SK-N-SH (cell line): ENCODE data around the gene CSRNP3. TPM values are rescaled to one million over a fixed set of nuclear protein-coding genes. Genes with fewer than 3 reads are reported as not detected.

Source experiments
- CTCF ChIA-PET: fragments of 300-600, 350-600 bp; formaldehyde crosslinking; extraction: SDS; loops from one replicate; lab custom pipeline; 2021; lab: Yijun Ruan, JAX
- POLR2A ChIA-PET: fragments of 350-600 bp; sonication (Branson Sonifier 250); formaldehyde crosslinking; extraction: SDS; loops from one replicate; lab custom pipeline; 2020; ENCODE audit warnings: antibody characterized with exemption, inconsistent platforms; lab: Yijun Ruan, JAX
- DNase-seq: peaks from one replicate; pipeline ENCODE4 v3.0.0; 2012
- H2AFZ ChIP-seq: fragments of 200-600 bp; sonication (generic); 2 replicates; pipeline ENCODE4 v1.8.1; 2016; ENCODE audit warnings: antibody characterized with exemption, mild to moderate bottlenecking, low read depth
- H3F3A ChIP-seq: fragments of 200-600 bp; sonication (generic); replicated peaks from 2 replicates; pipeline ENCODE3; 2016; ENCODE audit warnings: antibody characterized with exemption, mild to moderate bottlenecking; ENCODE audit not compliant: insufficient read depth
- H3K27ac ChIP-seq, 2 experiments: fragments of 200-500 bp in 1 of 2; fragments of 200-600 bp in 1 of 2; sonication (Bioruptor generic) in 1 of 2; sonication (generic), shearing (Covaris generic) in 1 of 2; 2 replicates each; pipeline versions ENCODE4 v1.5.1 to v1.6.1; 2014 to 2016; ENCODE audit warnings: low read depth in 2 of 2, inconsistent platforms in 1 of 2, low read length in 1 of 2, mild to moderate bottlenecking in 1 of 2, mixed read lengths in 1 of 2
- H3K27me3 ChIP-seq: fragments of 200-600 bp; sonication (generic), shearing (Covaris generic); 2 replicates; pipeline ENCODE4 v1.6.1; 2016; ENCODE audit warnings: mixed run types; ENCODE audit not compliant: insufficient read depth
- H3K36me3 ChIP-seq, 2 experiments: fragments of 200-500 bp in 1 of 2; fragments of 200-600 bp in 1 of 2; sonication (Bioruptor generic) in 1 of 2; sonication (generic) in 1 of 2; replicated peaks in 1 of 2; 2 replicates each; pipeline versions ENCODE3 to v1.5.1; 2014 to 2016; ENCODE audit warnings: low read length in 1 of 2, mild to moderate bottlenecking in 1 of 2; ENCODE audit not compliant: insufficient read depth in 2 of 2, control insufficient read depth in 1 of 2
- H3K4me1 ChIP-seq, 2 experiments: fragments of 200-500 bp in 1 of 2; fragments of 200-600 bp in 1 of 2; sonication (Bioruptor generic) in 1 of 2; sonication (generic), shearing (Covaris generic) in 1 of 2; 2 replicates each; pipeline versions ENCODE4 v1.5.1 to v1.6.1; 2014 to 2016; ENCODE audit warnings: low read depth in 1 of 2, low read length in 1 of 2, mixed run types in 1 of 2; ENCODE audit not compliant: insufficient read depth in 2 of 2, control insufficient read depth in 1 of 2
- H3K4me2 ChIP-seq: fragments of 200-600 bp; sonication (generic), shearing (Covaris generic); 2 replicates; pipeline ENCODE4 v1.6.1; 2017; ENCODE audit warnings: mixed run types
- H3K4me3 ChIP-seq, 2 experiments: fragments of 200-500 bp in 1 of 2; fragments of 200-600 bp in 1 of 2; sonication (Bioruptor generic) in 1 of 2; sonication (generic), shearing (Covaris generic) in 1 of 2; 2 replicates each; pipeline versions ENCODE4 v1.5.1 to v1.8.1; 2014 to 2016; ENCODE audit warnings: low read depth in 2 of 2, inconsistent platforms in 1 of 2, low read length in 1 of 2, mild to moderate bottlenecking in 1 of 2, mixed read lengths in 1 of 2, moderate library complexity in 1 of 2
- H3K79me2 ChIP-seq: fragments of 200-600 bp; sonication (generic); 2 replicates; pipeline ENCODE4 v1.8.1; 2017; ENCODE audit warnings: mild to moderate bottlenecking; ENCODE audit not compliant: insufficient read depth
- H3K9ac ChIP-seq: fragments of 200-600 bp; sonication (generic); 2 replicates; pipeline ENCODE4 v1.6.1; 2017; ENCODE audit warnings: mixed run types
- H3K9me2 ChIP-seq: fragments of 200-600 bp; sonication (generic); 2 replicates; pipeline ENCODE4 v1.6.1; 2017; ENCODE audit warnings: mixed run types
- H3K9me3 ChIP-seq: fragments of 200-600 bp; sonication (generic); 2 replicates; pipeline ENCODE4 v1.6.1; 2017; ENCODE audit warnings: mixed run types, mild to moderate bottlenecking, moderate library complexity
- H4K20me1 ChIP-seq: fragments of 200-600 bp; sonication (generic); 2 replicates; pipeline ENCODE4 v1.6.1; 2017; ENCODE audit warnings: mild to moderate bottlenecking, mixed run types; ENCODE audit not compliant: insufficient read depth
- CHD2 ChIP-seq: fragments of 150-350 bp; IDR thresholded peaks from 2 replicates; pipeline ENCODE4 v1.6.1; 2018; ENCODE audit warnings: low read length; ENCODE audit not compliant: partially characterized antibody
- ELF1 ChIP-seq: IDR thresholded peaks from 2 replicates; pipeline ENCODE4 v1.4.0; 2012
- EZH2phosphoT487 ChIP-seq: fragments of 200-600 bp; sonication (generic); IDR thresholded peaks from 2 replicates; pipeline ENCODE4 v1.6.1; 2017; ENCODE audit warnings: low read depth, mixed run types, mild to moderate bottlenecking, antibody characterized with exemption, moderate library complexity, borderline replicate concordance
- FOSL2 ChIP-seq: IDR thresholded peaks from 2 replicates; pipeline ENCODE4 v1.4.0; 2012; ENCODE audit warnings: low read depth, mild to moderate bottlenecking, moderate library complexity, borderline replicate concordance
- FOXJ3 ChIP-seq: sonication (generic); formaldehyde crosslinking; IDR thresholded peaks from 2 replicates; pipeline ENCODE4 v1.5.1; 2020; ENCODE audit warnings: mild to moderate bottlenecking, missing genetic modification reagents
- FOXM1 ChIP-seq: IDR thresholded peaks from 2 replicates; pipeline ENCODE4 v1.4.0; 2012; ENCODE audit warnings: low read depth, mild to moderate bottlenecking
- GABPA ChIP-seq: IDR thresholded peaks from 2 replicates; pipeline ENCODE4 v1.4.0; 2012; ENCODE audit warnings: low read depth, mild to moderate bottlenecking
- GATA2 ChIP-seq: sonication (generic); formaldehyde crosslinking; IDR thresholded peaks from 2 replicates; pipeline ENCODE4 v1.5.0; 2020; ENCODE audit warnings: mild to moderate bottlenecking, missing genetic modification reagents
- JUND ChIP-seq: IDR thresholded peaks from 2 replicates; pipeline ENCODE4 v1.4.0; 2012
- MEF2A ChIP-seq: IDR thresholded peaks from 2 replicates; pipeline ENCODE4 v1.4.0; 2012; ENCODE audit warnings: low read depth, borderline replicate concordance
- MXI1 ChIP-seq: IDR thresholded peaks from 2 replicates; pipeline ENCODE4 v1.6.1; 2012; ENCODE audit warnings: mild to moderate bottlenecking, low read depth, low read length, improper control_type of control experiment
- NFIC ChIP-seq: IDR thresholded peaks from 2 replicates; pipeline ENCODE4 v1.4.0; 2012; ENCODE audit warnings: borderline replicate concordance
- RAD21 ChIP-seq: IDR thresholded peaks from 2 replicates; pipeline ENCODE4 v1.6.1; 2012; ENCODE audit warnings: mild to moderate bottlenecking, low read length
- RFX5 ChIP-seq: IDR thresholded peaks from 2 replicates; pipeline ENCODE4 v1.6.1; 2012; ENCODE audit warnings: mild to moderate bottlenecking, improper control_type of control experiment, low read length
- RXRA ChIP-seq: IDR thresholded peaks from 2 replicates; pipeline ENCODE4 v1.4.0; 2012; ENCODE audit warnings: low read depth, mild to moderate bottlenecking, borderline replicate concordance
- SIN3A ChIP-seq: IDR thresholded peaks from 2 replicates; pipeline ENCODE4 v1.6.1; 2012; ENCODE audit warnings: low read depth, mild to moderate bottlenecking, low read length, moderate library complexity, borderline replicate concordance
- SMC3 ChIP-seq: IDR thresholded peaks from 2 replicates; pipeline ENCODE4 v1.6.1; 2012; ENCODE audit warnings: low read depth, low read length, improper control_type of control experiment
- TAF1 ChIP-seq: IDR thresholded peaks from 2 replicates; pipeline ENCODE4 v1.6.1; 2012; ENCODE audit warnings: low read depth, mild to moderate bottlenecking, low read length, moderate library complexity, borderline replicate concordance
- TCF12 ChIP-seq: IDR thresholded peaks from 2 replicates; pipeline ENCODE4 v1.4.0; 2012
- TEAD4 ChIP-seq: IDR thresholded peaks from 2 replicates; pipeline ENCODE4 v1.4.0; 2012; ENCODE audit warnings: mild to moderate bottlenecking, borderline replicate concordance; ENCODE audit not compliant: insufficient read depth
- YY1 ChIP-seq: IDR thresholded peaks from 2 replicates; pipeline ENCODE4 v1.4.0; 2012; ENCODE audit warnings: low read depth, mild to moderate bottlenecking
- WGBS: methylation state at CpG from one replicate; pipeline ENCODE4 v1.1.6; 2017; ENCODE audit warnings: low lambda C conversion rate; 5-methylcytosine and 5-hydroxymethylcytosine counted together
- polyA plus RNA-seq, 3 experiments: library from polyadenylated mRNA; depleted of rRNA; stranded (reverse); fragments of >200 nt; gene quantifications; 2 replicates each; pipeline ENCODE4 v1.2.3, GENCODE V29; 2012
- TF ChIP-seq, protein P1 (sequence below): fragments of 150-350 bp; IDR thresholded peaks from 2 replicates; pipeline ENCODE4 v1.6.1; 2017; ENCODE audit warnings: antibody characterized with exemption, low read length, low read depth, borderline replicate concordance
- TF ChIP-seq, protein P2 (sequence below): IDR thresholded peaks from 2 replicates; pipeline ENCODE4 v1.4.0; 2012; ENCODE audit warnings: low read depth, borderline replicate concordance
- TF ChIP-seq, protein P3 (sequence below): IDR thresholded peaks from 2 replicates; pipeline ENCODE4 v1.6.1; 2012; ENCODE audit warnings: mild to moderate bottlenecking, low read depth, low read length, moderate library complexity
- TF ChIP-seq, protein P4 (sequence below): IDR thresholded peaks from 2 replicates; pipeline ENCODE4; 2012

CSRNP3 gene
- polyA plus RNA-seq, 1 of the 3 experiments (the other 2 are of a cell fraction): 1.0 TPM

DNA sequence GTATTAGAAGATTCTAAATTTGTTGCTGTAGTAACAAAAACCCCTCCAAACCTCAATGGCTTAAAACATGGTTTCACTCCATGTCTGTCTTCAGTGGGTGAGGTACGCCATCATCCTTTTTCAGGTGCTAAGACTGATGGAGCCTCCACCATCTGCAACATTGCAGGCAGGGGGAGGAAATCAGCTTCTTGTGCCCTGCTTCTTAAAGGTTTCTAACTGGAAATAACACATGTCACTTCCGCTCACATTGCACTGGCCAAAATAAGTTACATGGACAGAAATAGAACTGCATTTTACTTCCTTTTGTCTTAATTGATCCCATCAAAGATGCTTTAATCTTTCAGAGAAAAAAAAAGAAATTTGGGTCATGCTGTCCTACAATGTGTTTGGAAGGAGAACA, 230.4 kb downstream of the CSRNP3 start (continued):
- TF ChIP-seq SIN3A (no peak), EZH2phosphoT487 (no peak)
- TF ChIP-seq, protein P1, sequence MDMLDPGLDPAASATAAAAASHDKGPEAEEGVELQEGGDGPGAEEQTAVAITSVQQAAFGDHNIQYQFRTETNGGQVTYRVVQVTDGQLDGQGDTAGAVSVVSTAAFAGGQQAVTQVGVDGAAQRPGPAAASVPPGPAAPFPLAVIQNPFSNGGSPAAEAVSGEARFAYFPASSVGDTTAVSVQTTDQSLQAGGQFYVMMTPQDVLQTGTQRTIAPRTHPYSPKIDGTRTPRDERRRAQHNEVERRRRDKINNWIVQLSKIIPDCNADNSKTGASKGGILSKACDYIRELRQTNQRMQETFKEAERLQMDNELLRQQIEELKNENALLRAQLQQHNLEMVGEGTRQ: no peak

DNA sequence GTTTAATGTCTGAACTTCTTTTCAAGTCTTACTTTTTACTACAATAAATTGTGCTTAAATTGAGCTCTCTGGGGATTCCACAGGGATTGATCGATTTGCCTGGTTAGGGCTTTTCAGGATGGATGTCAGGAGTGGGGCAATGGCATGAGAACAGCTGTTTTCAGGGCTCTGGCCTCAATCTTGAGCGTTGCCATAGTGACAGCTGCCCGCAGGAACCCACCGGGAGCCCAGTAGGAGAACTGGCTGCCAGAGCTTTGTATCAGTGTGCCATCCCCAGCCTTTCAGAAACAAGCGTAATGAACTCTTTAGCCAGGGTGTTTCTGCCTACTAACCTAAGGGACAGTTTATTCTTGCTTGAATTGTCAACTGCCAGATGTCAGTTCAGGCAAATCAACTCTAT, 231.0 kb downstream of the CSRNP3 start:
- no peaks in the 10 kb centered on the region for H3K27me3 ChIP-seq
- H3K9me3 ChIP-seq: no peaks in the 10 kb centered on the region
- H2AFZ ChIP-seq: no peak overlapping the region
- H3K36me3 ChIP-seq: no peaks in the 10 kb centered on the region
- POLR2A ChIA-PET: no interaction called here
- peak; percentile 53 for DNase-seq
- H3K9ac ChIP-seq: no peak overlapping the region
- no peaks in the 10 kb centered on the region for H3K9me2 ChIP-seq
- no peaks in the 10 kb centered on the region for H3F3A ChIP-seq
- peak overlapping the region in 1 of 2 experiments; percentile 64; a peak in 2 of 4 replicates for H3K27ac ChIP-seq
- CTCF ChIA-PET: interaction anchor here (0.6 to 2.6 kb wide), 17 partner anchors 15 to 684 kb away, joined by 3 to 17 read pairs (median 3); partner anchors contain the start of gene SCN3A
- H3K4me2 ChIP-seq: no peak overlapping the region
- H3K79me2 ChIP-seq: no peaks in the 10 kb centered on the region
- peaks cover 5 to 13% of the 10 kb centered on the region in 2 experiments; a peak in 3 of 4 replicates for H3K4me1 ChIP-seq
- WGBS: 37% methylated on average over 3 of the region's 5 CpGs
- no peaks in the 10 kb centered on the region for H4K20me1 ChIP-seq
- H3K4me3 ChIP-seq: no peak overlapping the region
- TF ChIP-seq, protein P2, sequence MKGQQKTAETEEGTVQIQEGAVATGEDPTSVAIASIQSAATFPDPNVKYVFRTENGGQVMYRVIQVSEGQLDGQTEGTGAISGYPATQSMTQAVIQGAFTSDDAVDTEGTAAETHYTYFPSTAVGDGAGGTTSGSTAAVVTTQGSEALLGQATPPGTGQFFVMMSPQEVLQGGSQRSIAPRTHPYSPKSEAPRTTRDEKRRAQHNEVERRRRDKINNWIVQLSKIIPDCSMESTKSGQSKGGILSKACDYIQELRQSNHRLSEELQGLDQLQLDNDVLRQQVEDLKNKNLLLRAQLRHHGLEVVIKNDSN: no peak
- TF ChIP-seq YY1 (no peak), TEAD4 (no peak), RAD21 (peak; percentile 25; the same call in 1 of the 2 replicates), MEF2A (no peak), RFX5 (no peak), FOXJ3 (CRISPR knock-in tag) (no peak), FOXM1 (no peak), TAF1 (no peak), RXRA (no peak), MXI1 (peak; percentile 50; the same call in 1 of the 2 replicates), GABPA (no peak), TCF12 (no peak), ELF1 (no peak), CHD2 (peak; percentile 41), SMC3 (no peak), EZH2phosphoT487 (no peak), FOSL2 (no peak), GATA2 (CRISPR knock-in tag) (no peak), SIN3A (no peak), JUND (no peak), NFIC (no peak)
- TF ChIP-seq, protein P3, sequence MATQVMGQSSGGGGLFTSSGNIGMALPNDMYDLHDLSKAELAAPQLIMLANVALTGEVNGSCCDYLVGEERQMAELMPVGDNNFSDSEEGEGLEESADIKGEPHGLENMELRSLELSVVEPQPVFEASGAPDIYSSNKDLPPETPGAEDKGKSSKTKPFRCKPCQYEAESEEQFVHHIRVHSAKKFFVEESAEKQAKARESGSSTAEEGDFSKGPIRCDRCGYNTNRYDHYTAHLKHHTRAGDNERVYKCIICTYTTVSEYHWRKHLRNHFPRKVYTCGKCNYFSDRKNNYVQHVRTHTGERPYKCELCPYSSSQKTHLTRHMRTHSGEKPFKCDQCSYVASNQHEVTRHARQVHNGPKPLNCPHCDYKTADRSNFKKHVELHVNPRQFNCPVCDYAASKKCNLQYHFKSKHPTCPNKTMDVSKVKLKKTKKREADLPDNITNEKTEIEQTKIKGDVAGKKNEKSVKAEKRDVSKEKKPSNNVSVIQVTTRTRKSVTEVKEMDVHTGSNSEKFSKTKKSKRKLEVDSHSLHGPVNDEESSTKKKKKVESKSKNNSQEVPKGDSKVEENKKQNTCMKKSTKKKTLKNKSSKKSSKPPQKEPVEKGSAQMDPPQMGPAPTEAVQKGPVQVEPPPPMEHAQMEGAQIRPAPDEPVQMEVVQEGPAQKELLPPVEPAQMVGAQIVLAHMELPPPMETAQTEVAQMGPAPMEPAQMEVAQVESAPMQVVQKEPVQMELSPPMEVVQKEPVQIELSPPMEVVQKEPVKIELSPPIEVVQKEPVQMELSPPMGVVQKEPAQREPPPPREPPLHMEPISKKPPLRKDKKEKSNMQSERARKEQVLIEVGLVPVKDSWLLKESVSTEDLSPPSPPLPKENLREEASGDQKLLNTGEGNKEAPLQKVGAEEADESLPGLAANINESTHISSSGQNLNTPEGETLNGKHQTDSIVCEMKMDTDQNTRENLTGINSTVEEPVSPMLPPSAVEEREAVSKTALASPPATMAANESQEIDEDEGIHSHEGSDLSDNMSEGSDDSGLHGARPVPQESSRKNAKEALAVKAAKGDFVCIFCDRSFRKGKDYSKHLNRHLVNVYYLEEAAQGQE: no peak
- TF ChIP-seq, protein P4, sequence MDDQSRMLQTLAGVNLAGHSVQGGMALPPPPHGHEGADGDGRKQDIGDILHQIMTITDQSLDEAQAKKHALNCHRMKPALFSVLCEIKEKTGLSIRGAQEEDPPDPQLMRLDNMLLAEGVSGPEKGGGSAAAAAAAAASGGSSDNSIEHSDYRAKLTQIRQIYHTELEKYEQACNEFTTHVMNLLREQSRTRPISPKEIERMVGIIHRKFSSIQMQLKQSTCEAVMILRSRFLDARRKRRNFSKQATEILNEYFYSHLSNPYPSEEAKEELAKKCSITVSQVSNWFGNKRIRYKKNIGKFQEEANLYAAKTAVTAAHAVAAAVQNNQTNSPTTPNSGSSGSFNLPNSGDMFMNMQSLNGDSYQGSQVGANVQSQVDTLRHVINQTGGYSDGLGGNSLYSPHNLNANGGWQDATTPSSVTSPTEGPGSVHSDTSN: no peak
- TF ChIP-seq, protein P1: no peak
